Colonic mucosa (tissue), 4 donors: ENCODE measurements around the gene ZCCHC4. TPM values are rescaled to one million over a fixed set of nuclear protein-coding genes. Genes with fewer than 3 reads are reported as not detected.

Source experiments
- DNase-seq: peaks from one replicate; pipeline ENCODE4 v3.0.0-alpha.2; 2020
- H3K27ac ChIP-seq: fragments of 200-600 bp; one replicate; pipeline ENCODE4 v1.8.0; 2021
- H3K27me3 ChIP-seq: fragments of 200-600 bp; one replicate; pipeline ENCODE4 v1.8.0; 2021
- H3K36me3 ChIP-seq: fragments of 200-600 bp; one replicate; pipeline ENCODE4 v1.8.0; 2021
- H3K4me1 ChIP-seq: fragments of 200-600 bp; one replicate; pipeline ENCODE4 v1.8.0; 2021; ENCODE audit warnings: mild to moderate bottlenecking
- H3K4me3 ChIP-seq: fragments of 200-600 bp; one replicate; pipeline ENCODE4 v1.8.0; 2021
- H3K9ac ChIP-seq, 2 donors: one replicate each; pipeline ENCODE4 v1.7.0; 2013; ENCODE audit warnings: control low read depth in 2 of 2, low read depth in 2 of 2, low read length in 2 of 2
- H3K9me3 ChIP-seq: fragments of 200-600 bp; one replicate; pipeline ENCODE4 v1.8.0; 2021
- intact Hi-C: fragments of 100-400 bp; cut with DNase I; formaldehyde crosslinking; loops from one replicate; pipeline ENCODE4 v1.14.1; 2022
- total RNA-seq, 2 donors: library from RNA; stranded (reverse); fragmentation: NEBNext Ultra II Directional in 1 of 2; extraction: Animal tissue kit (Norgen Biotek cat#: 25700) in 1 of 2; gene quantifications; one replicate each; pipeline ENCODE4 v1.2.1, GENCODE V29; 2021
- TF ChIP-seq, protein P1 (sequence below): fragments of 200-600 bp; IDR thresholded peaks from one replicate; pipeline ENCODE4 v1.8.0; 2022; ENCODE audit warnings: antibody characterized with exemption, mild to moderate bottlenecking
- donor health status: healthy.
- donor health status: DM: no; HTN: no; CAD: no.
- donor health status: DM: no; HTN: no; CAD: no.

ZCCHC4 gene
- total RNA-seq, 2 donors from 2014 or later, result 7.4 to 7.9 TPM

DNA sequence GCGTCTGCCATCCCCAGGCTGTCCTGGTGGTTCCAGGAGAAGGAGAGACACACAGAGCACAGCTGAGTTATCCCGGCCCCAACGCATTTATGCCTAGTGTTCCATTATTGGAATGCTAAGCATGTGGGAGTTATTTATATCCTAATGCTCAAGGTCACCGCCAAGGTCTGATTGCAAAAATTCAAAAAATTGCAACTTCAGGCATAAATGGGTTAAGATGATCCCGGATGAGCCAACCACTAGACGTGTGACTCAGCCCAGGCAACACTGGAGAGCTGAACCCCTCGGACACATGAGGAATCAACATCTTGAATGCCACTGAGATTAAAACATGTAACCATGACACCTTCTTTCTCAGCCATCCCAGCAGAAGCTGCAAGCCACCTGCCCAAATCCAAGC lies 3.8 kb upstream of the ZCCHC4 start:
- no peak overlapping the region for H3K27ac ChIP-seq
- peaks cover 7% of the 10 kb centered on the region for H3K4me1 ChIP-seq
- no peaks in the 10 kb centered on the region for H3K27me3 ChIP-seq
- no peak for DNase-seq
- no peak overlapping the region for H3K4me3 ChIP-seq
- TF ChIP-seq, protein P1, sequence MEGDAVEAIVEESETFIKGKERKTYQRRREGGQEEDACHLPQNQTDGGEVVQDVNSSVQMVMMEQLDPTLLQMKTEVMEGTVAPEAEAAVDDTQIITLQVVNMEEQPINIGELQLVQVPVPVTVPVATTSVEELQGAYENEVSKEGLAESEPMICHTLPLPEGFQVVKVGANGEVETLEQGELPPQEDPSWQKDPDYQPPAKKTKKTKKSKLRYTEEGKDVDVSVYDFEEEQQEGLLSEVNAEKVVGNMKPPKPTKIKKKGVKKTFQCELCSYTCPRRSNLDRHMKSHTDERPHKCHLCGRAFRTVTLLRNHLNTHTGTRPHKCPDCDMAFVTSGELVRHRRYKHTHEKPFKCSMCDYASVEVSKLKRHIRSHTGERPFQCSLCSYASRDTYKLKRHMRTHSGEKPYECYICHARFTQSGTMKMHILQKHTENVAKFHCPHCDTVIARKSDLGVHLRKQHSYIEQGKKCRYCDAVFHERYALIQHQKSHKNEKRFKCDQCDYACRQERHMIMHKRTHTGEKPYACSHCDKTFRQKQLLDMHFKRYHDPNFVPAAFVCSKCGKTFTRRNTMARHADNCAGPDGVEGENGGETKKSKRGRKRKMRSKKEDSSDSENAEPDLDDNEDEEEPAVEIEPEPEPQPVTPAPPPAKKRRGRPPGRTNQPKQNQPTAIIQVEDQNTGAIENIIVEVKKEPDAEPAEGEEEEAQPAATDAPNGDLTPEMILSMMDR, result no peak
- intact Hi-C loops, result no loop called here
- H3K36me3 ChIP-seq, result no peaks in the 10 kb centered on the region
- no peak overlapping the region for H3K9ac ChIP-seq
- H3K9me3 ChIP-seq, result no peaks in the 10 kb centered on the region

DNA sequence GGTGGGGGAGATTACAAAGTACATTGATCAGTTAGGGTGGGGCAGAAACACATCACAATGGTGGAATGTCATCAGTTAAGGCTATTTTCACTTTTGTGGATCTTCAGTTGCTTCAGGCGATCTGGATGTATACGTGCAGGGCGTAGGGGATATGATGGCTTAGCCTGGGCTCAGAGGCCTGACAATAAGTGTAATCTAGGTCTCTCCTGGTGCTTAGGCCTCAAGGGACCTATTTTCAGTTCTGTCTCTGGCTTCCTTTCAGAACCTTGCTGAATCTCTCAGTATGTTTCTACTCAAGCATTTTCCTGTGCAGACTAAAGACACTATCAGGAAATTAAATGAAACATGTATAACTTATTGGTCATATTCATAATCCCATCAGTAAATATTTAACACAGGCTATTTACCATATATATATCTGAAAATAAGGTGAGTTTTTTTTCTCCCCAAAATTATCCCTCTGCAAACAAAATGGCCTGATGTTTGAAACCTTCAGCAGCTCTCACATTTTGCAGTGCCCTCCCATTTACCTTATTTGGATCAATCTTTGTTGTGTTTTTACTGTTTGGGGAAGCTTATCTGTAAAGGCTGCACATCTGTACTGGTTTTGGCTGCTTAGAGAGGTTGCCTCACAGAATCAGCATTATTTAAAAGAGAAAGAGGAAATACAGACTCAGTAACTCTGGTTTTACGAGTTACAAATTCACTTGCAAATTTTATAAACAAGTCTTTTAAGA lies 2.3 kb upstream of the ZCCHC4 start:
- H3K9ac ChIP-seq, result no peak overlapping the region
- H3K9me3 ChIP-seq, result no peaks in the 10 kb centered on the region
- TF ChIP-seq, protein P1, result no peak
- intact Hi-C loops, result loop anchor here (10.0 kb wide), 2 partner anchors 75 to 145 kb away; partner anchors contain the start of genes PI4K2B and SEPSECS
- no peak overlapping the region for H3K4me3 ChIP-seq
- H3K4me1 ChIP-seq, result peaks cover 7% of the 10 kb centered on the region
- no peaks in the 10 kb centered on the region for H3K36me3 ChIP-seq
- no peak overlapping the region for H3K27ac ChIP-seq
- no peak for DNase-seq
- no peaks in the 10 kb centered on the region for H3K27me3 ChIP-seq

DNA sequence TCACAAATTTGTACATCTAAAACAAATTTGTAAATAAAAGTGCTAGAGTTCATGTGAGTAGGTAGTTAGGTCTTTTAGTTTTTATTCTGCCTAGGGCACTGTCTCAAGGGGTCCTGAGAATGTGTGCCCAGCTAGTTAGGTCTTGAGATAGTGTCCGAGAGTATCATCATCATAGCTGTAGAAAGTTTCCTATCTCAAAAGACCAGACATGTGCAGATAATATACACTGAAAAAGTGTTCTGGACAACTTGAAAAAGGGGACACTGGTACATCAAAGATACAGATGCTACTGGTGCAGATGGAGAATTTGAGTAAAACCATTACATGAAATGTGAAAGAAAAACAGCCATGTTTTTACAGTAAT lies 1.8 kb upstream of the ZCCHC4 start:
- Histone ChIP-seq H3K4me3 (no peak overlapping the region), H3K27ac (no peak overlapping the region), H3K9ac (no peak overlapping the region), H3K27me3 (no peaks in the 10 kb centered on the region), H3K4me1 (peaks cover 7% of the 10 kb centered on the region), H3K9me3 (no peaks in the 10 kb centered on the region), H3K36me3 (no peaks in the 10 kb centered on the region)
- intact Hi-C loops, result loop anchor here (10.0 kb wide), 2 partner anchors 76 to 146 kb away; partner anchors contain the start of genes PI4K2B and SEPSECS
- no peak for DNase-seq
- TF ChIP-seq, protein P1, result no peak

DNA sequence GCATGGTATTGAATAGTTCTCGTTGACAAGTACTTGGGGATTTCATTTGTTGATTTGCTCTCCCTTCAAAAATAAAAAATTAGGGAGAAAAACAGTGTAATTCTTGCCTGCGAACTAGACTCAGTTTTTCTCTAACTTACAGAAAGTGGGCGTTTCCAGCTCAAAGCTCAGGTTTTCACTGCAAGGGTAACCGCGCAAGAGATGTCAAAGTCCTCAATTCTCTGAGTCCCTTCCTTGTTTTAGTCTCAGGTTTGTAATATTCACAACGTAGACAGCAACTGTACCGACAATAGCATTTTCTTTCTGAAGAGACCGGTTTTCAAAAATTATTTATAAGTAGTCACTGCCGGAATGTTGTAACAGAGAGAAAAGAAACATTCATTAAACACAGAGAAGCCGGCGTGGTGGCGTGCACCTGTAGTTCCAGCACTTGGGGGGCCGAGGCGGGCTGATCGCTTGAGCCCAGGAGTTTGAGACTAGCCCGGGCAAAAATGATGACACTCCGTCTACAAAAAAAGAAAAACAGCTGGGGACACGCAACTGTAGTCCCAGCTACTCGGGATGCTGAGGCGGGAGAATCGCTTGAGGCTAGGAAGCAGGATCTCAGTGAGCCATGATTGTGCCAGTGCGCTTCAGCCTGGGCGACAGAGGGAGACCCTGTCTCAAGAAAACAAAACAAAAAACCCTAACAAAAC lies 774 bp downstream of the ZCCHC4 start:
- Histone ChIP-seq H3K9me3 (no peaks in the 10 kb centered on the region), H3K27me3 (no peaks in the 10 kb centered on the region), H3K4me1 (peaks cover 7% of the 10 kb centered on the region), H3K27ac (peak overlapping the region; percentile 76), H3K36me3 (no peaks in the 10 kb centered on the region), H3K4me3 (peak overlapping the region; percentile 74), H3K9ac (peak overlapping the region; percentile 78 to 86)
- intact Hi-C loops, result loop anchor here (10.0 kb wide), 2 partner anchors 79 to 149 kb away; partner anchors contain the start of genes PI4K2B and SEPSECS
- DNase-seq, result peak; percentile 46
- TF ChIP-seq, protein P1, result no peak

DNA sequence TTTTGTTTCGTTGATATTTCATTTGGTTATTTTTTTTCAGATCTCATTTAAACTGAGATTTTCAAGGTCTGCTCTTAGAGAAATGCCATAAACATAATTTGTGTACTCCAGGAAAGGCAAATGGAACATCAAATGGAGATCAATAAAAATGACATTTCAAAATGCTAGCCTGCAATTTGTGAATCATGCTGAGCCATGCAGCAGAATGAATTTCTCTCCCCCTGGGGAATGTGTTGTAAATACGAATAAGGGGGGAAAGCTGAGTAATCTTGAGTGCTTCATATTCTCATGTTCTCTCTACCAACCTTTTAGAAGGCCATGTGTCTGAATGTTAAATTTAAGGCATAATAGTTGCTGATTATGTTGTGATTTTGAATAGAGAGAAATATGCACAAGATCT lies 7.8 kb downstream of the ZCCHC4 start:
- H3K9ac ChIP-seq, result no peak overlapping the region
- intact Hi-C loops, result no loop called here
- H3K36me3 ChIP-seq, result no peaks in the 10 kb centered on the region
- no peaks in the 10 kb centered on the region for H3K9me3 ChIP-seq
- no peaks in the 10 kb centered on the region for H3K4me1 ChIP-seq
- no peak for DNase-seq
- no peak overlapping the region for H3K27ac ChIP-seq
- TF ChIP-seq, protein P1, result no peak
- no peaks in the 10 kb centered on the region for H3K27me3 ChIP-seq
- no peak overlapping the region for H3K4me3 ChIP-seq
